NCI-H1048 (cell line): ENCODE results near the gene CAPSL.
"Not testable (repeated sequence)": the region's sequence is repeated elsewhere in the genome, so short reads cannot be mapped to it uniquely, and the experiment has no call there.

Source experiments
- DNase-seq: peaks from one replicate; lab custom pipeline; 2025; lab: John Stamatoyannopoulos, UW

The CAPSL gene

GRCh38 chr5:35904443-35905132 is 33.8 kb downstream of the CAPSL start:
- DNase-seq, result no peak

GRCh38 chr5:35903631-35904203 is 34.7 kb downstream of the CAPSL start:
- DNase-seq, result no peak

- DNase-seq, result no peak
These were observed 36.3 kb downstream of the CAPSL start for GRCh38 chr5:35902046-35902672.

GRCh38 chr5:35900972-35901695 is 37.3 kb downstream of the CAPSL start:
- DNase-seq, result no peak

GRCh38 chr5:35899800-35900199 is 38.6 kb downstream of the CAPSL start:
- no peak for DNase-seq

GRCh38 chr5:35898952-35899660 is 39.3 kb downstream of the CAPSL start:
- no peak for DNase-seq

GRCh38 chr5:35894131-35894530 is 44.3 kb downstream of the CAPSL start:
- no peak for DNase-seq

GRCh38 chr5:35892799-35893198 is 45.6 kb downstream of the CAPSL start:
- DNase-seq, result not testable (repeated sequence)

GRCh38 chr5:35890021-35891020 is 48.1 kb downstream of the CAPSL start:
- no peak for DNase-seq

GRCh38 chr5:35887321-35888100 is 50.9 kb downstream of the CAPSL start:
- DNase-seq, result no peak

GRCh38 chr5:35886381-35886780 is 52.0 kb downstream of the CAPSL start:
- DNase-seq, result no peak

GRCh38 chr5:35884773-35885172 is 53.6 kb downstream of the CAPSL start:
- no peak for DNase-seq

- DNase-seq, result no peak
These were observed 54.1 kb downstream of the CAPSL start for GRCh38 chr5:35884191-35884769.

- DNase-seq, result no peak
These were observed 56.7 kb downstream of the CAPSL start for GRCh38 chr5:35881758-35882157.

GRCh38 chr5:35880156-35880555 is 58.3 kb downstream of the CAPSL start:
- no peak for DNase-seq

- no peak for DNase-seq
These were observed 58.8 kb downstream of the CAPSL start for GRCh38 chr5:35879649-35880048.

- DNase-seq, result no peak
These were observed 59.3 kb downstream of the CAPSL start for GRCh38 chr5:35879096-35879495.

- no peak for DNase-seq
These were observed 60.3 kb downstream of the CAPSL start for GRCh38 chr5:35878079-35878478.

- DNase-seq, result no peak
These were observed 60.8 kb downstream of the CAPSL start for GRCh38 chr5:35877655-35878054.

- no peak for DNase-seq
These were observed 61.5 kb downstream of the CAPSL start for GRCh38 chr5:35876922-35877321.
